Body of pancreas (tissue), 4 donors: Measurements from ENCODE around the gene CCDC158.

ENCODE experiments used
- CTCF ChIP-seq, 7 experiments: fragments of 450-650 bp in 4 of 7; fragments of 200-600 bp in 3 of 7; sonication (generic) in 3 of 7; IDR thresholded peaks; one replicate each; pipeline ENCODE4 v1.5.1; 2016 to 2019; ENCODE audit warnings: antibody characterized with exemption in 7 of 7
- POLR2A ChIP-seq, 3 donors: fragments of 450-650 bp; IDR thresholded peaks; one replicate each; pipeline ENCODE4 v1.6.1; 2016; ENCODE audit warnings: antibody characterized with exemption in 3 of 3, mild to moderate bottlenecking in 2 of 3

- TF ChIP-seq CTCF (IDR thresholded peaks at IDR 0.05), result no peak
- TF ChIP-seq POLR2A (IDR thresholded peaks at IDR 0.05), result no peak
Measured at GRCh38 chr4:76448211-76448610, 27.3 kb upstream of the CCDC158 start.
